AG08396 (cell line): ENCODE measurements around the gene HSD11B2.

ENCODE experiments used
- DNase-seq: peaks from one replicate; pipeline ENCODE4 v3.0.0; 2012; ENCODE audit warnings: low spot score, mixed read lengths

Gene HSD11B2

DNA sequence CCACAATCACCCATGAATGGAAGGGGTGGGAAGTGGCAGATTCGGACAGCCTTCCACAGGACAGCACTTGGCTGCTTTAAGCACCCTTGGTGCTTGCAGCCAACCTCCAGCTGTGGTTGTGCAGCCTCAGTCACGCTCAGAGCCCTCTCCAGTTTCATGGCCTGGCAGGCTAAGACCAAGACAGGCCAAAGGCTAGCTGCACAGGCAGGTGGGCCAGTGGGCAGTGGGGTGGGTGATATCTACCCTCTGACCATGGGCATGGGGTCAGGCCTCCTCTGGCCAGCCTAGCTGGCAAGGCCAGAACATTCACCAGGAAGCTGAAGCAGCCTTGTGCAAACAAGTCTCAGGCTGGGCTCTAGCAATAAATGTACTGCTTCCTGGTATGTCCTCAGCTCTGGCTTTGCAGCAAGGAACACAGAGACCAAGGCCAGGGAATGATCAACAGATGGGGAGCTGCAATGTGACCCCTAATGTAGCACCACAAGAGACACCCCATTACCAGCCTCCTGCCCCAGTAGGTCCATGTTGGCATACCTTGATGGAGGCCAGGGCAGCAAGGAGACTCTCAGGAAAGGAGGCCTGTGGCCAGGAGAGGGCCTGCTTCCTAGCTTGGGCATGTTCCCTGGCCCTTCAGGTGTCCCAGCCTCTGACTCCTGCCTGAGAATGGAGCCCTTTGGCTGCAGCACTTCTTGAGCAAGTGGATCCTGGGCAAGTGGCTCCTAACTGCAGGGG is 20.9 kb downstream of the HSD11B2 start:
- no peak for DNase-seq

DNA sequence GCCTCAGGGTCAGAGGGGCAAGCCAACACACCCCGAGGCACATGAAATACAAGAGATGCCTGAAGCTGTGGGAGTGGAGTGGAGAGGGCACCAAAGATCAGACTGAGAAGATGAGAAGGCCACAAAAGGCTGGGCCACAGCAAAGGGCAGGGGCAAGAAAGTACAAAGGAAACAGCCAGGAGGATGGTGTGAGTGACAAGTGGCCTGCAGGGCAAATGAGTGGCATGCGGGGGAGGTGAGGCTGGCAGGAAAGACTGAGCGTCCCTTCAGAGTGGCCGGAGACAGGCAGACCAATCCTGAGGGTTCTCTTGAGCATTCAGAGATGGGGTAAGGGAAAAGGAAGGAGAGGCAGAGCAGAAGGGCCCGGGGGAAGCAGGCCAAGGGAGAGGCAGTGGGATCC is 23.2 kb downstream of the HSD11B2 start:
- DNase-seq: no peak

DNA sequence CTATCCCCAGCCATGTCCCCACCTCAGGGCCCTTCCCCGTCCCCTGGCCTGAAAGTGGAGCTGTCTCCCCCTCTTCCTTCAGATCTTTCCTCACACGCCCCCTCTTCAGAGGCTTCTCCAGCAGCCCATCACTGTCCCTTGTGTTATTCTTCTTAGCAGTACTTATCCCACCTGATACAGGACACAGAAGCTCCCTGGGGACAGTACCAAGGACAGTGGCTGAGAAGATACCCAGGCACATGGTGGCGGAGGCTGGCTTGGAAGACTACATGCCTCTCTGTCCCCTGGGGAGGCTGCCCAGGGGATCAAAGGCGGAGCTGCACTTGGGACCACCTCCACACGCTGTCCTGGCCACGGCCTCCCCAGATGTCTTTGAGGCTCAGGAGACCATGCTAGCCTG is 23.9 kb downstream of the HSD11B2 start:
- no peak for DNase-seq

DNA sequence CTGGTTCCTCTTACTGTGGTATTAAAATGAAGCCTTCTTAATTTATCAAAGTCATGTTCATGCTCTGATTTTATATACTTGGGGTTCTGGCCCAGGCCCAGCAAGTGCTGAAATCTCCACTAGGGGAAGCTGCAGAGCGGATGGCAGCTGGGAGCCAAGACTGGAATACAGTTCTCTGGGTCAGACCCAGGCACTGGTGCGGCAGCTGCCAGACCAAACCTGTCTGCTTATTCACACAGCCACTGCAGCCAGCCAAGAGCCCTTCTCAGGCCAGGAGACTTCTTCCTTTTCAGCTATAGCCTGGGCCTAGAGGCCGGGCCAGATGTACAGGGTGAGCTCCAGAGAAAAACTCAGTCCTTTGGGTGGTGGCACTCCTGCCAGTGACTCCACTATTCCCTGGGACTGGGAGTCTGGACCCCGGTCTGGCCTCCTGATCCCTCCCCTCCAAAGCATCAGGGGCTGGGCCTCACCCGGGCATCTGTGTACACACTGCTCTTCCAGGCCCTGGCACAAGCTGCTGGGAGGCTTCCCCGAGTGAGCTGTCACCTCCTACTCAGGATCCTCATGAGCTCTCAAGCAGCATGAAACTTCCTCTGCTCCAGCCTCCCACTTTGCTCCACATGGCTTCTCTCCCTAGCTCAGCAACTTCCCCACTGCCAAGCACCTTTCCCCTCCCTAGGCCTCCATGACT is 25.6 kb downstream of the HSD11B2 start:
- peak; percentile 87 for DNase-seq

DNA sequence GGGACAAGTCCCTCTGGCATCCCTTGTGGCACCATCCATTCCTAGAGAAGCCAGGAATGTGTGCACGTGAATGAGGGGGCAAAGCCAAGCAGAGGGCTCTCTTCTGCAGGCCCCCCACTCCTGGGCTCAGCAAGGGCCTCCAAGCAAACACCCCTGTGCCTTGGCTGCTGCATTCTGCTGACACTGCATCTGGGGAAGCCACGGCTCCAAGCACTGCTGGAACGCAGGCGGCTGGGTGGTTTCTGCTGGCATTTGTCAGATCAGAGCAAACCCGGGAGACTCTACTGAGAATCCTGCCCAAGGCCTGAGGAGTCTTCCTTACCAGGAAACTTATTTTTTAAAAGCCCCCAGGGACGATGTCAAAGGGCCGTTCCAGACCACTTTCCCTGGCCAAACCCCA is 26.7 kb downstream of the HSD11B2 start:
- no peak for DNase-seq

DNA sequence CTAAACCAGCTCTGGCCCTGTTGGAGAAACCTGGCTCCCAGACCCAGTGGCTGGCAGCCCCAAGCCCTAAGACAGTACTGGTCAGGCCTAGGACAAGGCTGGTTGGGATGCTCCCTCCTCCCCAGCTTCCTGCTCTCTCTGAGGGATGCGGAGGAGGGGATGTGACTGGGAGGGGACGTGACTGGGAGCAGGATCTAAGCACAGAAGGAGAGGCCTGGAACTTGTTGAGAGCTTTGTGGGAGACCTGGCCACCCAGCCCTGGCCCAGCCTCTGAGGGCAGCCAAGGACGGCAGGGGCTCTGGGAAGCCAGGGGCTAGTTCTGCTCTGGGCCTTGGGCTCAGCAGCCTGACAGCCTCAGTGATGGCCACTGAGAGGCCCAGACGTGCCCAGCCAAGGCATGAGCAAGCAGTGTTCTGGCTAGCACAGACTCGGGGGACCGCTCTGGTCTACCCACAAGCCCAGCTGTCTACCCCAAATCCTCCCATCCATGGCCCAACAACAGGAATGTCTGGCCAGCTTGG is 27.3 kb downstream of the HSD11B2 start:
- no peak for DNase-seq

DNA sequence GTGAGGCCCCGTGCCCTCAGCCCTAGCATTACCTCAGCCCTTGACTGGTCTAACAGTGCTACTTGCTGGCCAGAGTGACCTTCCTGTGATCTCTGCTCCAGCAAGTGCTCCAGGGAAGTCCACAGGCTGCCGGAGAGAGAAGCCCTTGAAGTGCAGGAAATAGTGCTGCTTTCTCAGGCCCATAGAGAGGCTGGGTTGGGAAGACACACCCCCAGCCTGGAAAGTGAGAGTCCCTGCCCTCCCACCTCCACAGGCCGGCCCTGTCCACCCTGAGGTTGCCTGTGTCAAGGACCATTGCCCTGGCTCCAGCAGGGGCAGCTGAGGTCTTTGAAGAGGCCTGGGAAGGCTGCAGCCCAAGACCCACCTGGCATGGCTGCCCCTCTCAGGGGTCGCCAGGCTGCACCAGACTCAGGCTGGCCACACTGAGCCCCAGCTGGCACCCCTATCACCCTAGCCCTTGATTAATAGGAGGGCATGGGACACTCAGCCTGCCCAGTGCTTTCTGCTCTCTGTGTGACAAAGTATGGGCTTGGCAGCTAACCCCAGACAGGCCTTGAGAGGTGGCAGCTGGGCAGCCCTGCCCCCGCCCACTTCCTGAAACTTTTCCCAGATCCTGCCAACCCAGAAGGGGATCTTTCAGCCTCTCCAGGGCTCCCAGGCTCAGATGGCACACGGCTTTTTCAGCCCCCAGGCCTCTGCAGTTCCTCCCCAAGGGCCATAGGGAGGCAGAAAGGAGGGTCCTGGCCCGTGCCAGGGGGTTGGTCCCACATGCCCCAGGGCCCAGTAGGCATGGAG is 28.3 kb downstream of the HSD11B2 start:
- DNase-seq: peak; percentile 25

DNA sequence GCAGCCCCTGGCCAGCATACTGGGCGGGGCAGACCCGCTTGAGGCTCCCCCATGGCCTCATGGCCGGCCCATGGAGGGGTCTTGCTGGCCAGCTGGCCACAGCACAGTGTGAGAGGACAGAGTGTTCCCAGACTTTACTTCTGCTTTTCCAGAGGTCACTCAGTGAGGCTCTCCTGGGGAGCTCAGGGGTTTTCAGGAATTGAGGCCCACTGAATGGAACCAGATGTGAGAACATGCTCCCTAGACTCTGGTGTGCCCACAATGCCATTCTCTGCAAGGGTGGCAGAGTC is 28.9 kb downstream of the HSD11B2 start:
- DNase-seq: no peak

DNA sequence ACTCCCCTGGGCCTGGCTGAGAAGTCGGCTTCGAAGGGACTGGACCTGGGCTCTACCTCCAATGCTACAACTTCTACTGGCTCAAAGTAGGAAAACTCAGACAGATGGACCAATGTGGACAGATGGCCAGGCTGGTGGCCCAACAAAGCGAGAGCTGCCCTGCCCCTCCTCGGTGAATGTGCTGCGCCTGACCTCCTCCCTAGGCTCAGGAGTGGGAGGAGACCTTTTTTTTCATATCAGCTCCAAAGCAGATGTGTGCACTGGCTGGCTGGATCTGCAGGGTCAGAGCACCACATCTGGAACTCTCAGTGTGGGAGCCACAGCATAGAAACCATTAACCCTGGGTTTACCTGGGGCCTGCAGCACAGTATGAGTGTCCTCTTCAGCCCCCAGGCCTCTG is 29.2 kb downstream of the HSD11B2 start:
- DNase-seq: no peak

DNA sequence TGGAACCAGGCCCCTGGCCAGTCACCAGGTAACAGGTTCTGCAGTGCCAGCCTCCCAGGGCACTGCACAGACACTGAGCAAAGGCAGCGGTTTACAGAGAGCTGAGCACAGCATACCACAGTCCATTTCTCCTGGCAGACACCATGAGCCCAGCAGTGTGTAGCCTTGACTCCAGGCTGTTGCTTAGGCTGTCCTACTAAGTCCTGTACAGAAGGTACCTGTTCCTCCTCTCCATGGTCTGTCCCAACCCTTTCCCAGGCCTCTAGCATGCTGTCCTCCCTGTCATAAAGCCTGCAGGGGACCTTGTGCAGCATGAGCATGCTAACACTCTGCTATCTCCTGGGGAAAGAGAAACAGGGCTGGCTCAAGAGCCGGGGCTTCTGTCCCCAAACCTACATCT is 30.0 kb downstream of the HSD11B2 start:
- no peak for DNase-seq

DNA sequence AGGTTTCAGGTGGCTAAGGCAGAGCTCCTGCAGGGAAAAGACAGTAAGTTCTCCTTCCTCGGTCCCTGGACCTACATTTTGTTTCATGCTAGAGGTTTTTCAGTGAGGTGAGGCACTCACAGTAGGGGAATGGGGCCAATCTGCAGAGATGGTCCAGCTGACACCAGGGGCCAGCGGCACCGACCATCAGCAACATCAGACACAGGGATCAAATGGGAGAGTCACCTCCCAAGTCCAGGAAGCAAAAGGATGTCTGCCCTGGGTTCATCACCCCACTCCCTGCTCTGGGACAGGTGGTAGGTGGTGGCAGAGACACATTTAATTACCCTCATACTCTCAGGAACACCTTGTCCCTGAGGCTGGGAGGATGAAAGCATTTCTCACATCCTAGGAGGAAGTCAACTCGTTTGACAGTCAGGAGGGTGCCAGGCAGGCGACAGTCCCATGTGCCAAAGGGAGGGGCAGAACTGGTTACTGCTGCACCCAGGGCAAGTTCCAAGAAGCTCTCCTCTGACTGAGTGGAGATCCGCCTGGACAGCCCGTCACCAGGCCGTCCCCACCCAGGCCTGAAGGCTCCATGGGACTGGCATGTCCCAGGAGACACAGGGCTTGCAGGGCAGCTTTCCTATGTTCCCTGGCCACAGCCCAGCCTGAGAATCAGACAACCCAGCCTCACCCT is 30.8 kb downstream of the HSD11B2 start:
- no peak for DNase-seq

DNA sequence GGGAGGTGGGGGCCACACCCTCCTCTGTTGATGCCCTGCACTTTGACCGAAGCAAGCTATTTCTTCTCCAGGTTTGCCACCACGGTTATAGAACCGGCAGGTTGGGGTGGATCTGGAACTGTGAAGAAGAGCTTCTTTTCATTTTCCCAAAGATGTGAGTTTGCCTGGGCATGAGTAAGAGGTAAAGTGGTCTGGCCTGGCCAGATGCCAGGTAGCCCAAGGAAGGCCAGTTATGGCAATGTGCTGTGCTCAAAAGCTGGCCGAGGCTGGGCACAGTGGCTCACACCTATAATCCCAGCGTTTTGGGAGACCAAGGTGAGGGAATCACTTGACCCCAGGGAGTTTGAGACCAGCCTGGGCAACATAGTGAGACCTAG is 31.3 kb downstream of the HSD11B2 start:
- DNase-seq: no peak

DNA sequence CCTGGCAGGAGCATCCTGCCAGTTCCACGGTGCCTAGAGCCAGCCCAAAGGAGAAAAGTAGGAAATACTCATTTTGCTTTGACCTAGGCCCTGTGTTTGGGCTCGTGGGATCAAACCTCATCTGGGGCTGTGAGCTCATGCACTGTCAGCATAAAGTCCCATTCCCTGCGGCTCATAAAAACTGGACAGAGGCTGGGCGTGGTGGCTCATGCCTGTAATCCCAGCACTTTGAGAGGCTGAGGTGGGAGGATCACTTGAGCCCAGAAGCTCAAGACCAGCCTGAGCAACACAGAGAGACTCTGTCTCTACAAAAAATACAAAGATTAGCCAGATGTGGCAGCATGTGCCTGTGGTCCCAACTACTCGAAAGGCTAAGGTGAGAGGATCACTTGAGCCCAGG is 32.1 kb downstream of the HSD11B2 start:
- DNase-seq: no peak

DNA sequence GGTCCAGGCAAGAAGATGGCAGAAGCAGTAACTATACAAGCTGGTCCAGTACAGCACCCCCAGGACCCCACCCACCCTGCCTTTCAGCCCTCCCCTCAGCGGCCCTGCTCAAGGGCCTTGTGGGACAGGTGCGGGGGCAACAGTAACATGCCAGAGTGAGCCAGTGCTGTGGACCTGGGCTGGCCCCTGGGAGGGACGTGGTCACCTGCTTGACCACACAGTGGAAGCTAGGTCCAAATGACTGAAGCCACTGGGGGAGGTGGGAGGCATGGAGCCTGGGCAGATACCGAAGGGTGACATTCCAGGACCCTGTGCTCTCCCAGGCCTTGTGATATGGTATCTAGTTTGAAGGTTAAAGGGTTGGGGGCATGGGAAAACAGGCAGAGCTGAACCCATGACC is 32.8 kb downstream of the HSD11B2 start:
- DNase-seq: no peak

DNA sequence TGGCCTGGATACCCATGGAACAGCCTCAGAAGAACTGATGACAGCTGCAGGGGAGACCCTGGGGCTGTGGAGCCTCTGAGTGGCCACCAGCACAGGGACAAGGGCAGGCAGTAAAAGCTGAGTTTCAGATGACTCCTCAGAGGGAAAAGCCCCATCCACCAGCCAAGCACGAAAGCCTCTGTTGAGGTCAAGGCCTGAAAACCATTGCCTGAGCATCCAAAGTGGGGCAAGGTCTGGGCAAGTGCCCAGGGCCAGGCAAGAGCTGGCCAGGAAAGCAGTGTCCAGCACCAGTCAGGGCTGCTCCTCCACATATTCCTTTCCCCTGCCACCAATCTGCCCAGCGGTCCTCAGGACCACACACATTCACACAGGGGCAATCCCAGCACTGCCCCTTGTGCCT is 33.6 kb downstream of the HSD11B2 start:
- DNase-seq: no peak

DNA sequence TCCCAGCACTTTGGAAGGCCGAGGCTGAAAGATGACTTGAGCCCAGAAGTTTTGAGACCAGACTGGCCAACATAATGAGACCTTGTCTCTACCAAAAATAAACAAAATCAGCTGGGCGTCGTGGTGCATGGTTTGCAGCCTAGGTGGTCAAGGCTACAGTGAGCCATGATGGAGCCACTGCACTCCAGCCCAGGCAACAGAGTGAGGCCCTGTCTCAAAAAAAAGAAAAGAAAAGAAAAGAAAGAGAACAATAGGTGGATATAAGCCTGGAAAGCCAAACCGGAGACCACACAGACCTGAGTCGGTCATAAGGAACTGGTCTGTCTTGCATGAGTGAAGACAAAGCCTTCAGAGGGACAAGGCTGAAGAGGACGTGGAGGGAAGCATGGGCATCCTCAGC is 35.7 kb downstream of the HSD11B2 start:
- DNase-seq: no peak

DNA sequence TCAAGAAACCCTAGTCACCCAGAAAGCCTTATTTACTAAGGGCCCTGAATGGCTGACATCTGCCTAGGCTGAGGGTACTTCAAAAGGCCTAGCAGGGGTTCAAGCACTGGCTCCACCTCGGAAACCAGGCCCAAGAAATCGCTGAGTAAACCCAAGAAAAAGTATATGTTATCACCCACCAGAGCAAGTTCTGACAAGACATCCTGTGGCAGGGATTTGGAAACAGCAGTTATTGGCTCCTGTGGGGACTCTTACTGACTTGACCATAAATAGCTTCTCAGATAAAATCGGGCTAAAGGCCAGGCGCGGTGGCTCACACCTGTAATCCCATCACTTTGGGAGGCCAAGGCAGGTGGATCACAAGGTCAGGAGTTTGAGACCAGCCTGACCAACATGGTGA is 37.8 kb downstream of the HSD11B2 start:
- DNase-seq: no peak

DNA sequence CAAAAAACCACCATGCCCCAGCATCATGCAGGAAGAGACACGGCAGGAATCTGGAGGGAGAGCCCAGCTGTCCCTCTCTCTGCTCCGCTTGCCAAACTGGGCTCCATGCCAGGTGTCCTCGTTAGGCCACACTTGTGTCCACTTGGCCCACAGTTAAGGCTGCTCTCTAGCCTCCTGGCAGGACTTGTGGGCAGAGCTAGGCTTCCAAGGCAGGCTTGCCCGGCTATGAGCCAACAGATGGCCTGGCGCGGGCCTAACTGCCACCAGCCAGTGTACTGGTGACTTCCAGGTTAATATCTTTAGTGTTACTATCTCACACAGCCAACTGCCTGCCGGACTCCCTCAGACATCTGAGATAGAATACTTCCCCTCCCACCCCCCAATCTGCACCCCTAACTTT is 39.4 kb downstream of the HSD11B2 start:
- no peak for DNase-seq

DNA sequence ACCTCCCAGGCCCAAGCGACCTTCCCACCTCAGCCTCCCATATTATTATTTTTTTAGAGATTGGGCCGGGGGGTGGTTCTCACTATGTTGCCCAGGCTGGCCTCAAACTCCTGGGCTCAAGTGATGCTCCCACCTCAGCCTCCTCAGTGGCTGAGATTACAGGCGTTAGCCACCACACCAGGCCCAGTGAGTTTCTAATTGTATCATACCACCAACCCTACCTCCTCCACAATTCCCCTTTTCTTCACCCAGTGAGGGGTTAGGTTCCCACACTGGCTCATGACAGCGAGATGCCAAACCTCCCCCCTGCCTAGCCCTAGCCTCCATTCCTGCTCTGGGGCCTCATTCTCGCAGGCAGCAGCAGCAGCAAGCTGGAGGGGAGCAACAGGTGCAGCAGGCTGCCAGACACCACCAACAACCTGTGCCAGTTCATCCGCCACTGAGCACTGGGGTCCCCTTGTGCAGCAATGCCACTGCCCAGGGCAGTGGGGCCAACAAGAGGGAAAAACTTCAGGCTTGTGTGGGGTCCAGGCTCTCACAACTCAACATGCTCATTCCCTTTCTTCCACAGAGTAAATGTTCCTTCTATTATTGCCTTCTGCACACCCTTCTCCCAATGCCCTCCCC is 41.0 kb downstream of the HSD11B2 start:
- DNase-seq: no peak

DNA sequence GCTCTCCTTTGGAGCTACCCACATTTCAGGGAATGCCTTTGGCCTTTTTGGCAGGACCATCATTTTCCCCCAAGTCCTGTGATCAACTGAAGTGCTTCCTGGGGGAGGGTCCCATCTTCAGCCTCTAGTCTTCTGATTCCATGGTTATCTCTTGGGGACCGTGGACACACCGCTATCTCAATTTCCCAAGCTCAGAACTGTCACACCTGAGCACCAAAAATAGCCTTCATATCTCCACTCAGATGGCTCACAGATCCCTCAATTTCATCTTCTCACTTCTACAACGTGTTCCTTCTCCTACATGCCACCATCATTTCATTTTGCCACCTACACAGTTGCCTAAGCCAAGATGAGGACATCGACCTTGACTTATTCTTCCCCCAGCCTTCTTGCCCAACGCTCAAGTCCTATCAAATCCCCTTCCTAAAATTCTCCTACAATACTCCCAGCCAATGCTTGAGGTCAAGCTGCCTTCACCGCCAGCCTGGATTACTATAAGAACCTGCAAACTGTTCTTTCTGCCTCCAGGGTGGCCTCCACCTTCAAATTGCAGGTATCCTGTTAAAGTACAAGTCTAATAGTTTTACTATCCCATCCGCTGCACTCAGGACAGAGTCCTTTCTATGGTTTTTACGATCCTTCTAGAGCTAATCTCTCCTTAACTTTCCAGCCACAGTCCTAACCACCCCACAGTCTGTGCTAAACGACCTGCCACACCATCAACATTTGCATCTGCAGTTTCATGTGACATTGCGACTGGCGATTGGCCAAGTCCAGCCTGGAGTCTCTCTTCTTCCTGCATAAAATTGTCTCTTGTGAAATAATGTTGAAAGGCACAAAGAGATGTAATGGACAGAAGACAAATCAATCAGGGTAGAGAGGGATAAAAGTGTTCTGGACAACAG is 43.9 kb downstream of the HSD11B2 start:
- no peak for DNase-seq

DNA sequence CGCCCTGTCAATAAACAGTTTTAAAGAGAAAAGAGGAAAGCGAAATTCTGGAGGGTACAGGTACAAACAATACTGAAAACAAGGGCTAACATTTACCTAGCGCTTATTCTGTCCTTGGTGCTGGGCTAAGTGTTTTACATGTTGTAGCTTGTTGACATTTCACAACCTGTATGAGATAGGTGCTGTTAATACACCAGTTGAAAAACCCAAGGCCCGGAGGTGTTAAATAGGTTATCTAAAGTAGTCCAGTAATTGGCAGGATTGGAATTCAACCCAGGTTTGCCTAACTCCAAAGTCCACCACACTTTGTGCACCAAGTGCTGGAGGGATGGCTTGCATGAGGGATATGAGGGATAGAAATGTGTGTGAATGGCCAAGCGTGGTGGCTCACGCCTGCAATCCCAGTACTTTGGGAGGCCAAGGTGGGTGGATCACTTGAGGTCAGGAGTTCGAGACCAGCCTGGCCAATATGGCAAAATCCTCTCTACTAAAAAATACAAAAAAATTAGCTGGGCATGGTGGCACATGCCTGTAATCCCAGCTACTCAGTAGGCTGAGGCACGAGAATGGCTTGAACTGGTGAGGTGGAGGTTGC is 47.1 kb downstream of the HSD11B2 start:
- DNase-seq: no peak
